ENCODE measurements around the gene HPSE2.

GRCh38 chr10:98619446-98619845 is 616.2 kb downstream of the HPSE2 start:
- no peak for TF ChIP-seq FOXP2 (optimal IDR thresholded peaks at IDR 0.05; ENCODE audit: borderline replicate concordance, extremely low read depth, extremely low read length, insufficient read depth)
- TF ChIP-seq, protein P1, sequence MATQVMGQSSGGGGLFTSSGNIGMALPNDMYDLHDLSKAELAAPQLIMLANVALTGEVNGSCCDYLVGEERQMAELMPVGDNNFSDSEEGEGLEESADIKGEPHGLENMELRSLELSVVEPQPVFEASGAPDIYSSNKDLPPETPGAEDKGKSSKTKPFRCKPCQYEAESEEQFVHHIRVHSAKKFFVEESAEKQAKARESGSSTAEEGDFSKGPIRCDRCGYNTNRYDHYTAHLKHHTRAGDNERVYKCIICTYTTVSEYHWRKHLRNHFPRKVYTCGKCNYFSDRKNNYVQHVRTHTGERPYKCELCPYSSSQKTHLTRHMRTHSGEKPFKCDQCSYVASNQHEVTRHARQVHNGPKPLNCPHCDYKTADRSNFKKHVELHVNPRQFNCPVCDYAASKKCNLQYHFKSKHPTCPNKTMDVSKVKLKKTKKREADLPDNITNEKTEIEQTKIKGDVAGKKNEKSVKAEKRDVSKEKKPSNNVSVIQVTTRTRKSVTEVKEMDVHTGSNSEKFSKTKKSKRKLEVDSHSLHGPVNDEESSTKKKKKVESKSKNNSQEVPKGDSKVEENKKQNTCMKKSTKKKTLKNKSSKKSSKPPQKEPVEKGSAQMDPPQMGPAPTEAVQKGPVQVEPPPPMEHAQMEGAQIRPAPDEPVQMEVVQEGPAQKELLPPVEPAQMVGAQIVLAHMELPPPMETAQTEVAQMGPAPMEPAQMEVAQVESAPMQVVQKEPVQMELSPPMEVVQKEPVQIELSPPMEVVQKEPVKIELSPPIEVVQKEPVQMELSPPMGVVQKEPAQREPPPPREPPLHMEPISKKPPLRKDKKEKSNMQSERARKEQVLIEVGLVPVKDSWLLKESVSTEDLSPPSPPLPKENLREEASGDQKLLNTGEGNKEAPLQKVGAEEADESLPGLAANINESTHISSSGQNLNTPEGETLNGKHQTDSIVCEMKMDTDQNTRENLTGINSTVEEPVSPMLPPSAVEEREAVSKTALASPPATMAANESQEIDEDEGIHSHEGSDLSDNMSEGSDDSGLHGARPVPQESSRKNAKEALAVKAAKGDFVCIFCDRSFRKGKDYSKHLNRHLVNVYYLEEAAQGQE (IDR thresholded peaks at IDR 0.05; ENCODE audit: insufficient read depth in 1 of 2, low read depth in 2 of 2, low read length in 2 of 2) = no peak
- TF ChIP-seq SIN3A (IDR thresholded peaks at IDR 0.05; ENCODE audit: borderline replicate concordance, insufficient read depth, low read length) = no peak
- no peak for TF ChIP-seq TAF1 (IDR thresholded peaks at IDR 0.05; ENCODE audit: borderline replicate concordance, insufficient read depth, low read length)

All from PFSK-1 (cell line).